Measurements from ENCODE around the gene DYSF.

DNA sequence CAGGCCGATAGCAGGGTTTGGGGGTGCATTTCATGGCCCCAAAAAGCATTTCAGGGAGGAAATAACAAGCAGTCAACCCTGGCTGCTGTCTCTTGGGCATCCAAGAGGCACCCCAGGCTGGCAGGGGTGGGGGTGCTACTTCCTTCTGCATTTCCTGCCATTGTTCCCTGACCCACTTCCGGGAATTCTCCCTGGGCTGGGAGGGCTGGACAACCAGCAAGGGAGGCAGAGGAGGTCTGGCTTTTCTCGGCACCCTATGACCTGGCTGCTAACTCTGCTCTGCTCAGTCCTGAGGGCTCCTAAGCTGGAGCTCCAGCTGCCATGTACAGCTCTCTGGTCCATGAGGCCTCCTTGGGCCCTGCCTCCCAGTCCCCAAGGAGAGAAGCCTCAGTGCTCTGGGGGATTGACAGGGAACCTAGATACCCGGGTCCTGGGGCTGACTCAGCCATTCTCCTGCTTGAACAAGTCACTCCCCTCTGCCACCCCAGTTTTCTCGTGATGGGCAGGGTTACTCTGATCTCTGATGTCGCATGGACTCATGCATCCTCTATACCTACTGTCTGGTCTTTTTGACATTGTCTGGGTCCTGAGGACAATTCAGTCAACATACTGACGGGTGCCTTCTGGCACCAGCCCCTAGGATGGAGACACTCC is 47.2 kb downstream of the DYSF start:
- TF ChIP-seq, protein P1, sequence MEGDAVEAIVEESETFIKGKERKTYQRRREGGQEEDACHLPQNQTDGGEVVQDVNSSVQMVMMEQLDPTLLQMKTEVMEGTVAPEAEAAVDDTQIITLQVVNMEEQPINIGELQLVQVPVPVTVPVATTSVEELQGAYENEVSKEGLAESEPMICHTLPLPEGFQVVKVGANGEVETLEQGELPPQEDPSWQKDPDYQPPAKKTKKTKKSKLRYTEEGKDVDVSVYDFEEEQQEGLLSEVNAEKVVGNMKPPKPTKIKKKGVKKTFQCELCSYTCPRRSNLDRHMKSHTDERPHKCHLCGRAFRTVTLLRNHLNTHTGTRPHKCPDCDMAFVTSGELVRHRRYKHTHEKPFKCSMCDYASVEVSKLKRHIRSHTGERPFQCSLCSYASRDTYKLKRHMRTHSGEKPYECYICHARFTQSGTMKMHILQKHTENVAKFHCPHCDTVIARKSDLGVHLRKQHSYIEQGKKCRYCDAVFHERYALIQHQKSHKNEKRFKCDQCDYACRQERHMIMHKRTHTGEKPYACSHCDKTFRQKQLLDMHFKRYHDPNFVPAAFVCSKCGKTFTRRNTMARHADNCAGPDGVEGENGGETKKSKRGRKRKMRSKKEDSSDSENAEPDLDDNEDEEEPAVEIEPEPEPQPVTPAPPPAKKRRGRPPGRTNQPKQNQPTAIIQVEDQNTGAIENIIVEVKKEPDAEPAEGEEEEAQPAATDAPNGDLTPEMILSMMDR (IDR thresholded peaks at IDR 0.05): no peak
- TF ChIP-seq POLR2A (IDR thresholded peaks at IDR 0.05): no peak
- no peak for TF ChIP-seq EP300 (IDR thresholded peaks at IDR 0.05; ENCODE audit: low read depth)
- no peak for TF ChIP-seq POLR2AphosphoS5 (IDR thresholded peaks at IDR 0.05)

Measured in transverse colon (tissue), 4 donors.